Type B pancreatic cell (in vitro differentiated cells): ENCODE measurements around the gene OR10H3. TPM values are rescaled to one million over a fixed set of nuclear protein-coding genes. Genes with fewer than 3 reads are reported as not detected.

Source experiments
- DNase-seq: peaks from one replicate; pipeline ENCODE4 v3.0.0; 2021; ENCODE audit warnings: mixed read lengths; ENCODE audit not compliant: unreplicated experiment; ENCODE audit errors: extremely low spot score
- H3K27ac Mint-ChIP-seq: 2 replicates; pipeline ENCODE4 v1.8.0; 2021; ENCODE audit warnings: mild to moderate bottlenecking, mixed read lengths
- H3K27me3 Mint-ChIP-seq: 2 replicates; pipeline ENCODE4 v1.8.0; 2021; ENCODE audit warnings: mixed read lengths
- H3K36me3 Mint-ChIP-seq: 2 replicates; pipeline ENCODE4 v1.8.0; 2021; ENCODE audit warnings: mixed read lengths
- H3K4me1 Mint-ChIP-seq: one replicate; pipeline ENCODE4 v1.8.0; 2021; ENCODE audit warnings: mixed read lengths; ENCODE audit not compliant: unreplicated experiment
- H3K4me3 Mint-ChIP-seq: 2 replicates; pipeline ENCODE4 v1.8.0; 2021; ENCODE audit warnings: mild to moderate bottlenecking, mixed read lengths
- H3K9me3 Mint-ChIP-seq: 2 replicates; pipeline ENCODE4 v1.8.0; 2021; ENCODE audit warnings: mixed read lengths
- total RNA-seq: library from RNA; stranded (reverse); gene quantifications from 2 replicates; pipeline ENCODE4 v1.2.1, GENCODE V29; 2021; ENCODE audit warnings: low replicate concordance
- TF ChIP-seq, protein P1 (sequence below): fragments of 200-600 bp; sonication (generic); conservative IDR thresholded peaks from 2 replicates; pipeline ENCODE4 v1.5.0; 2021; ENCODE audit warnings: antibody characterized with exemption, mild to moderate bottlenecking

The OR10H3 gene
- total RNA-seq, 1 donor from 2014 or later: not detected

DNA sequence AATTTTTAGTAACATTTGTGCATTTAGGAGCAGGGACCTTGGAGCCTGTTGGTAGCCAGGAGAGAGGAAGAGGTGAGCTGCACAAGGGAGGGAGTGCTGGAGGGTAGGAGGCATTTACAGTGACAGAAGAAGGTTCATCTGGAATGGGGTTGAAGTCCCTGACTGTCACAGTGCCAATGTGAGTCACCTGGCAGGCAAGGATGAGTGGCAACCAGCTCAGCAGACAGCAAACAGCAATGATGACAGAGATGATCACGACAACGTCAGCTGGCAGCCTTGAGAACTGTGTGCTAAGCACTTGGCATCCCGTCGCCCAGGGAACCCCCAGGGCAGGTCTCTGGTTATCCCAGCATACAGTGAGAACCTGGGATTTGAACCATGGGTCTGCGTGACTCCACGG is 52.3 kb downstream of the OR10H3 start:
- DNase-seq: no peak
- TF ChIP-seq, protein P1, sequence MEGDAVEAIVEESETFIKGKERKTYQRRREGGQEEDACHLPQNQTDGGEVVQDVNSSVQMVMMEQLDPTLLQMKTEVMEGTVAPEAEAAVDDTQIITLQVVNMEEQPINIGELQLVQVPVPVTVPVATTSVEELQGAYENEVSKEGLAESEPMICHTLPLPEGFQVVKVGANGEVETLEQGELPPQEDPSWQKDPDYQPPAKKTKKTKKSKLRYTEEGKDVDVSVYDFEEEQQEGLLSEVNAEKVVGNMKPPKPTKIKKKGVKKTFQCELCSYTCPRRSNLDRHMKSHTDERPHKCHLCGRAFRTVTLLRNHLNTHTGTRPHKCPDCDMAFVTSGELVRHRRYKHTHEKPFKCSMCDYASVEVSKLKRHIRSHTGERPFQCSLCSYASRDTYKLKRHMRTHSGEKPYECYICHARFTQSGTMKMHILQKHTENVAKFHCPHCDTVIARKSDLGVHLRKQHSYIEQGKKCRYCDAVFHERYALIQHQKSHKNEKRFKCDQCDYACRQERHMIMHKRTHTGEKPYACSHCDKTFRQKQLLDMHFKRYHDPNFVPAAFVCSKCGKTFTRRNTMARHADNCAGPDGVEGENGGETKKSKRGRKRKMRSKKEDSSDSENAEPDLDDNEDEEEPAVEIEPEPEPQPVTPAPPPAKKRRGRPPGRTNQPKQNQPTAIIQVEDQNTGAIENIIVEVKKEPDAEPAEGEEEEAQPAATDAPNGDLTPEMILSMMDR: no peak
- Mint-ChIP-seq H3K27ac (no peak overlapping the region), H3K27me3 (no peaks in the 10 kb centered on the region), H3K4me3 (no peak overlapping the region), H3K4me1 (no peaks in the 10 kb centered on the region), H3K9me3 (peaks cover 3% of the 10 kb centered on the region), H3K36me3 (no peaks in the 10 kb centered on the region)

Other genes starting within 250 kb of the OR10H3 start
- gene CYP4F22, start 229.5 kb upstream of the OR10H3 start, total RNA-seq: not detected in 2 replicates
- gene CYP4F8, start 122.8 kb upstream of the OR10H3 start, total RNA-seq: not detected in 2 replicates
- gene CYP4F3, start 97.1 kb upstream of the OR10H3 start, total RNA-seq: 0.40 and 0.56 TPM in 2 replicates
- 0.52 and 1.2 TPM in 2 replicates for gene CYP4F12, start 64.9 kb upstream of the OR10H3 start, total RNA-seq
- gene OR10H2, start 10.0 kb upstream of the OR10H3 start, total RNA-seq: not detected in 2 replicates
- gene OR10H5, start 49.7 kb downstream of the OR10H3 start, total RNA-seq: not detected in 2 replicates
- not detected in 2 replicates for gene OR10H1, start 77.7 kb downstream of the OR10H3 start, total RNA-seq
- not detected in 2 replicates for gene CYP4F2, start 160.1 kb downstream of the OR10H3 start, total RNA-seq
- gene CYP4F11, start 196.5 kb downstream of the OR10H3 start, total RNA-seq: not detected in 2 replicates
- not detected in 2 replicates for gene OR10H4, start 211.0 kb downstream of the OR10H3 start, total RNA-seq